Lower leg skin (tissue), 4 donors: ENCODE results near the gene CHERP. TPM values are rescaled to one million over a fixed set of nuclear protein-coding genes. Genes with fewer than 3 reads are reported as not detected.

Source experiments
- DNase-seq, 2 donors: peaks; one replicate each; pipeline ENCODE4 v3.0.0-alpha.2; 2019; ENCODE audit warnings: low spot score in 2 of 2
- H3K4me3 ChIP-seq: fragments of 200-600 bp; sonication (generic); 2 replicates; pipeline ENCODE4 v1.5.1; 2017; ENCODE audit warnings: mild to moderate bottlenecking, low read depth; ENCODE audit not compliant: poor library complexity, severe bottlenecking
- POLR2A ChIP-seq, 2 donors: fragments of 450-650 bp; IDR thresholded peaks; one replicate each; pipeline ENCODE4 v1.6.1; 2016 to 2017; ENCODE audit warnings: antibody characterized with exemption in 2 of 2, mild to moderate bottlenecking in 1 of 2, moderate library complexity in 1 of 2
- WGBS, 2 donors: methylation state at CpG; one replicate each; pipeline ENCODE4 v1.1.5; 2018; 5-methylcytosine and 5-hydroxymethylcytosine counted together
- intact Hi-C: fragments of 100-400 bp; cut with DNase I; formaldehyde crosslinking; loops from one replicate; pipeline ENCODE4 v1.15.0; 2023; ENCODE audit warnings: low total_unique reads
- total RNA-seq, 4 donors: library from RNA; depleted of rRNA; stranded (reverse); fragments of >200 nt; gene quantifications; one replicate each; pipeline ENCODE4 v1.1.0, GENCODE V29; 2016
- TF ChIP-seq, protein P1 (sequence below), 3 donors: fragments of 450-650 bp; IDR thresholded peaks; one replicate each; pipeline ENCODE4 v1.5.1; 2016; ENCODE audit warnings: antibody characterized with exemption in 3 of 3, mild to moderate bottlenecking in 3 of 3, moderate library complexity in 2 of 3

CHERP gene
- total RNA-seq, 4 donors from 2014 or later: 9.7 to 32.7 (median 12.6) TPM

DNA sequence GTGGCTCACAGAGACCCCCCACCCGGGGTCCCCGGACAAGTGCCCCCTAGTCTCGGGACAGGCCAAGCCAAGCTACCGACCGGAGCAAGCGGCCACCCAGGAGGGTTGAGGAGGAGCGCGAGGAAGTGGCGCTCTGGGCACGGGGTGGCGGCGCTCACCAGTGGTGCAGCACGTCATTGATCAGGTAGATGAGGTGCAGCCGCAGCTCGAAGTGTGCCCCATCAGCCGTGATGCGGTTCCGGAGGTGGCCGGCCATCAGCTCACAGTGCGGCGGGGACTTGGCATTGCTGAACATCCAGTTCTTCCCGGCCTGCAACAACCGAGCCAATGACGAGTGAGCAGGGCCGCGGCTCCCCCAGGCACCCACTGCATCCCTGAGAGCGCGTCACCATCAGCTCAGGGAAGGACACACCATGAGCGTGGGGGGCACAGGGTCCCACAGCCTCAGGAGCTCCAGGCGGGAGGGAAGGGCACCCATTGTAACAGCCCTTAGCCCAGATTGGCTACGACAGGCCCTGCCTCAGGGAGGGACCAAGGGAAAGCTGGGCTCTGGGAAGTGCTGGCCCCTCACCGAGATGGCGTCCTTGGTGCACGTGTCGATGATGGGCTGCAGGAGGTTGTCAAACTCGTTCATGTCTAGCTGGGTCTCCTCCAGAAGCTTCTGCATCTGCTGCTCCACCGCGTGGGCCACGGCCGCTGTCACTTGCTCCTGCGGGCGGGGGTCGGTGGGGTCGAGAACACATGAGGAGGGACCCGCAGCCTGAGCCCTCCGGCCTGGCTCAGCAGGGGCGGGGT lies 9.6 kb downstream of the CHERP start:
- intact Hi-C loops: no loop called here
- TF ChIP-seq, protein P1, sequence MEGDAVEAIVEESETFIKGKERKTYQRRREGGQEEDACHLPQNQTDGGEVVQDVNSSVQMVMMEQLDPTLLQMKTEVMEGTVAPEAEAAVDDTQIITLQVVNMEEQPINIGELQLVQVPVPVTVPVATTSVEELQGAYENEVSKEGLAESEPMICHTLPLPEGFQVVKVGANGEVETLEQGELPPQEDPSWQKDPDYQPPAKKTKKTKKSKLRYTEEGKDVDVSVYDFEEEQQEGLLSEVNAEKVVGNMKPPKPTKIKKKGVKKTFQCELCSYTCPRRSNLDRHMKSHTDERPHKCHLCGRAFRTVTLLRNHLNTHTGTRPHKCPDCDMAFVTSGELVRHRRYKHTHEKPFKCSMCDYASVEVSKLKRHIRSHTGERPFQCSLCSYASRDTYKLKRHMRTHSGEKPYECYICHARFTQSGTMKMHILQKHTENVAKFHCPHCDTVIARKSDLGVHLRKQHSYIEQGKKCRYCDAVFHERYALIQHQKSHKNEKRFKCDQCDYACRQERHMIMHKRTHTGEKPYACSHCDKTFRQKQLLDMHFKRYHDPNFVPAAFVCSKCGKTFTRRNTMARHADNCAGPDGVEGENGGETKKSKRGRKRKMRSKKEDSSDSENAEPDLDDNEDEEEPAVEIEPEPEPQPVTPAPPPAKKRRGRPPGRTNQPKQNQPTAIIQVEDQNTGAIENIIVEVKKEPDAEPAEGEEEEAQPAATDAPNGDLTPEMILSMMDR (IDR thresholded peaks at IDR 0.05): no peak
- TF ChIP-seq POLR2A (IDR thresholded peaks at IDR 0.05): no peak

DNA sequence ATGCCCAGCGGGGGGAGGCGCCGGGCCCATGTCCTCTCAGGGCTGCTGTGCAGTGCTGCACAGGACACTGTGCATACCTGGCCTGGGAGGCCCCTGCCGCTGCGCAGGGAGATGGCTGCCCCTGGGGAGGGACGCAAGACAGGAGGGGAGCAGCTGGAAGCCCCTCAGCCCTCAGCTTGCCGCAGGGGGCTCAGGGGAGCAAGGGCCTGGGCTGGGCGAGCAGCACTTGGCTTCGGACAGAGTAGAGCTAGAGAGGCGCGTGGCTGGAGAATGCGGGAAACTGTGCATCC lies 10.9 kb downstream of the CHERP start:
- no peak overlapping the region for H3K4me3 ChIP-seq
- TF ChIP-seq, protein P1 (IDR thresholded peaks at IDR 0.05): no peak
- no peak for TF ChIP-seq POLR2A (IDR thresholded peaks at IDR 0.05)
- 93 to 94% methylated on average over 8 to 12 of the region's 12 CpGs for WGBS, 2 donors
- no peak for DNase-seq
- intact Hi-C loops: no loop called here

More for the DNA sequence above, 9.6 kb downstream of the CHERP start:
- no peak overlapping the region for H3K4me3 ChIP-seq
- DNase-seq: no peak
- 93 to 95% methylated on average over 42 to 43 of the region's 47 CpGs for WGBS, 2 donors

DNA sequence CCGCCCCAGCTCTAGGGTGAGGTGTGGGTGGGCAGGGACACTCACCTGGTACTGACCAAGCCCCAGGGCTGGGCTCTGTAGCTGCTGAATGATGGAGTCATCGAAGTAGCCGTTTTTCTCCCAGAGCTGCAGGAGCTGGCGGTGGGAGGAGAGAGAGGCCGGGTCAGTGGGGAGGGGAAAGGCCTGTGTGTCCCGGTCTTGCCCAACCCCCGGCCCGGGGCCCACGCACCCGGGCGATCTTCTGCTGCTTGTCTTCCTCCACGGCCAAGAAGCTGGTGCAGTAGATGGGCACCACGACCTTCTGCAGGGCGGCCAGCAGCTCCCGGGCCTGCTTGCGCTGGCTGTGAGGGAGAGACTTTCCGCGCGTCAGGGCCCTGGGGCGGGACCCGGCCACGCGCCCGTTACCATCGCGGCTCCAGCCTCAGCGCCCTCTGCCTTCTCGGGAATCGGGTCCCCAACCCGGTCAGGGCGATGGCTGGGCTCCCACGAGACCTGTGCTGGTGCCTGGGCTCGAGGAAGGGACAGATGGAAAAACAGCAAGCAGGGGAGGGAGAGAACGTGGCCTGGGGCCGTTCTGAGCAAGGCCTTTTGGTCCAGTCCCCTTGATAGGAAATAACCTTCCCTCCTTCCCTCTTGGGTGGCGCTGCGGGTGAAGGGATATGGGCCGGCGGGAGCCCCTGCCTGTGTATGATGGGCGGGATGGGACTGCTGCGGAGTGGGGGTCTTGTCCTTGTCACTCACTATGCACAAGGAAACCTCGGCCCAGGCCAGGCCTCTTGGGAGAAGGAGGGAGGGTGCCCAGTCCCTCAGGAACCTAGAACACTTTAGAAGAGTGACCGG lies 11.5 kb downstream of the CHERP start:
- intact Hi-C loops: no loop called here
- TF ChIP-seq, protein P1 (IDR thresholded peaks at IDR 0.05): no peak
- no peak for TF ChIP-seq POLR2A (IDR thresholded peaks at IDR 0.05)
- no peak for DNase-seq
- no peak overlapping the region for H3K4me3 ChIP-seq
- WGBS, 2 donors: 93 to 96% methylated on average over 41 to 43 of the region's 43 CpGs

DNA sequence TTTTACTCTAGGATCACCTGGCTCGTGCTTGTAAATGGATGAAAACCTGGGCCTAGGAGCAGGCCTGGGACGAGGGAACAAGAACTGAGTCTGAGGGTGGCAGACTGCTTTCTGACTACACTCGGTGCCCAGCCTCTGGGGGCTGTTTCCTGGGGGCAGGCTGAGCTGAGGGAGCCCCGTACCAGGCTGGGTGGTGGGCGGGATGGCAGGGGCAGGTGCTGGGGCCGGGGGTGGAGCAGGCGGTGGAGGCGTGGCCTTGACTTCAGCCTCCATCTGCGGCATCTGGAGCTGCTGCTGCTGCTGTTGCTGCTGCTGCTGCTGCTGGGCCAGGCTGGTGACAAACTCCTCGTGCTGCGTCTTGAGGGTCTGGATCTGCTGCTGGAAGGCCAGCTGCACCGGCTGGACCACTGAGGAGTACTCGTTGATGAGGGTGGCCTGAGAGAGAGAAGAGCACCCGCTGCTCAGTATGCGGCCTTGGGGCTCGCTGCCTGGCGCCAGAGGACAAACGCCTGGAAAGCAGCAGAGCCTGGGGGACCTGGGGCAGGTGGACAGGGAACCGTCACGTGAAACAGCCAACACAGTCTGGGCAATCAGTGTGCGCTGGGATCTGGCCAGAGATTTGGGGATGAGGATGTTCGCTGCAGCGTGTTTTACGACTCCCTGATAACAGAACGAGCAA lies 12.6 kb downstream of the CHERP start:
- H3K4me3 ChIP-seq: no peak overlapping the region
- TF ChIP-seq POLR2A (IDR thresholded peaks at IDR 0.05): no peak
- TF ChIP-seq, protein P1 (IDR thresholded peaks at IDR 0.05): no peak
- no peak for DNase-seq
- intact Hi-C loops: no loop called here
- 91 to 93% methylated on average over 22 to 25 of the region's 25 CpGs for WGBS, 2 donors

DNA sequence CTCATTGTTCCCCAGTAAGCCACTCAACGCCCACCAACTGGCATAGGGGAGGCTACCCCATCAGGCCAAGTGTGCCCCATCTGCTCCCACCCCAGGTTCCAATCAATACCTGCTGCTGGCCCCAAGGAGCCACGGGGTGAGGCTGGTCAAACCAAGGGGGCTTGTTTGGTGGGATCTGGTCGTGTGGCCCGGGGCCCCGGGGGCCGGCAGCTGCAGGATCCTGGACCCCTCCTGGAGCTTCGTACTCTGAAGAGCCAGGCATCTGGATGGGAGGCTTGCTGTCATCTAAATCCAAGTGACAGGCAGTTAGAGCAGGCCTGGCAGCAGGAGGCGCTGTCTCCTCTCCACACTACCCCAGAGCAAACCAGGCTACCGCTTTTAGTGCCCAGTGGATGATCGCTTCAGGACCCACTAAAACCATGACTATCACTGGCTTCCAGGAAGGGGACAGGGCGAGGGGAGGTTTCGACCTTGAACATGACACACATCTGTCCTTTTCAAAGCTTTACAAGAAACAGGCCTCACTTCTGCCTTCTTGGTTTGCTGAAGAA lies 14.2 kb downstream of the CHERP start:
- 84 to 94% methylated on average over 9 to 12 of the region's 12 CpGs for WGBS, 2 donors
- H3K4me3 ChIP-seq: no peak overlapping the region
- intact Hi-C loops: no loop called here
- DNase-seq: no peak
- no peak for TF ChIP-seq POLR2A (IDR thresholded peaks at IDR 0.05)
- TF ChIP-seq, protein P1 (IDR thresholded peaks at IDR 0.05): no peak
